GM21737 (cell line): ENCODE data around the gene FAH.

Experiments used
- ATAC-seq: cut with Tn5 transposase; IDR thresholded peaks from one replicate; pipeline ENCODE4 v1.9.1; 2021; ENCODE audit warnings: mild to moderate bottlenecking, moderate library complexity; ENCODE audit not compliant: unreplicated experiment

The FAH gene

DNA sequence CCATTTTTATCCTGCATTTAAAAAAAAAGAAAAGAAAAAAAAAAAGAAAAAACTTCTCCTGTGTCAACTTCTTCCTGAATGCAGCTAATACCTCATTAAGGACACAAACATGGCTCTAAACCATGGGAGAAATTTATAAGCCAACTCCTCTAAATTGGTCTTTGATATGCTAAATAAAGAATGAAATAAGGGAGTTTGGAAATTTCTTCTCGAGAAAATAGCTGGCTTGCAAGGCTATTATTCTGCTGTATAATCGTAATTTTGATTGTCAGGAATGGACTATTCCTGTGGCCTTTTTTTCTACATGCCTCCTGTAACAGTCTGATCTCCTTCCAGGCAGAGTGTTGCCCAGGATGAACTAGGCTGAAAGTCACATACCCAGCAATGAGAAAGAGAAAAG lies 78.6 kb downstream of the FAH start:
- ATAC-seq, result no peak

DNA sequence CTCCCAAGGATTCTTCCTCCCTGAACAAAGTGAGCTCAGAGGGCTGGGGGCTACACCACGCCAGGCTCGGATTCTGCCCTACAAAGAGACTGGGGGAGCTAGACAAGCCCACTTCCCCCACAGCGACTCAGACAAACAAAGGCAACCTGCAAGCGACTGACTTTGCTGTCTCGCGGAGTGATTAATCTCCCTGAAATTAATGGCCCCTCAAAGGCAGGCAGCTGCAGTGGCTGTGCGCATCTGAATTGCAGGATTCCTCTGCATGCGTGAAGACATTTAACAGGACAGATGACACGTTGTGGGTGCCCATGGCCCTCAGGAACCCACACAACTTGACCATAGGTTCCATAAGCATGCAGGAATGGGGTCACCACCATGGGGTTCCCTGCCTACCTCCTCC lies 80.8 kb downstream of the FAH start:
- ATAC-seq, result no peak

DNA sequence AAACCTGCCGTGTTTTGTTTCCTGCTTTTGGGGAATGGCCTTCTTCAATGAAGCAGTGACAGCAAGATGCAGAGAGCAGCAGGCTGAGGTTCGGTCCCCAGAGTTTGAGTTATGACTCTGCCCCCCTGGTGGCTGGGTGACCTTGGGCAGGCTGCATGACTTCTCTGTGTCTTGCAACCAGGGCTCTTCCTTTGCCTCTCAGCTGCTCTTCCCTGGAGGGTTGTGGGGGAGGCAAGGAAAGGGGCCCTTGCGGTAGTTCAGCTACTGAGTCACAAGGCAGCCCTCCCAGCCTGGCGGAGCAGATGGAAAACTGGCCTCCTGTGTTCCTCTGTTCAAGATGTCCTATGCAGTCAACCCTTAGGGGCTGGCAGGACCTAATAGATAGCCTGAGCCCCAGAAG lies 82.1 kb downstream of the FAH start:
- no peak for ATAC-seq
